GM12878 (cell line): ENCODE results near the gene COL5A3. TPM values are rescaled to one million over a fixed set of nuclear protein-coding genes. Genes with fewer than 3 reads are reported as not detected.

Experiments
- CHD4 ChIP-seq: fragments of 200-600 bp; sonication (generic); IDR thresholded peaks from 2 replicates; pipeline ENCODE4 v1.6.1; 2016; ENCODE audit warnings: mild to moderate bottlenecking
- CTCF ChIP-seq, 3 experiments: IDR thresholded peaks in 2 of 3; conservative IDR thresholded peaks in 1 of 3; 2 replicates each; pipeline ENCODE4 v1.5.1; 2011; ENCODE audit warnings: low read depth in 3 of 3, low read length in 3 of 3, mild to moderate bottlenecking in 3 of 3, control low read depth in 2 of 3, moderate library complexity in 2 of 3, inconsistent platforms in 1 of 3, mixed read lengths in 1 of 3; ENCODE audit not compliant: control insufficient read depth in 2 of 3, insufficient read depth in 1 of 3; ENCODE audit errors: extremely low read depth in 1 of 3
- CUX1 ChIP-seq: IDR thresholded peaks from 2 replicates; pipeline ENCODE4 v1.6.1; 2012; ENCODE audit warnings: improper control_type of control experiment, low read depth, low read length; ENCODE audit not compliant: insufficient replicate concordance
- EP300 ChIP-seq, 2 experiments: fragments of 150-350 bp in 1 of 2; IDR thresholded peaks; 2 replicates each; pipeline ENCODE4 v1.6.1; 2011 to 2012; ENCODE audit warnings: low read depth in 2 of 2, low read length in 2 of 2, borderline replicate concordance in 1 of 2, improper control_type of control experiment in 1 of 2, inconsistent platforms in 1 of 2; ENCODE audit not compliant: control insufficient read depth in 1 of 2
- MLLT1 ChIP-seq: fragments of 450-650 bp; IDR thresholded peaks from 2 replicates; pipeline ENCODE4 v1.6.1; 2016; ENCODE audit warnings: mild to moderate bottlenecking
- MYB ChIP-seq: fragments of 150-350 bp; IDR thresholded peaks from 2 replicates; pipeline ENCODE4 v1.6.1; 2014; ENCODE audit warnings: mild to moderate bottlenecking, low read depth, low read length, borderline replicate concordance
- NKRF ChIP-seq: fragments of 450-650 bp; conservative IDR thresholded peaks from 2 replicates; pipeline ENCODE4 v1.6.1; 2017; ENCODE audit warnings: mild to moderate bottlenecking, moderate library complexity
- ZBTB40 ChIP-seq: fragments of 450-650 bp; IDR thresholded peaks from 2 replicates; pipeline ENCODE4 v1.6.1; 2016; ENCODE audit warnings: mild to moderate bottlenecking, moderate library complexity, borderline replicate concordance
- polyA plus RNA-seq, 11 experiments: library from polyadenylated mRNA; depleted of rRNA in 4 of 11; unstranded in 6 of 11; stranded (reverse) in 5 of 11; fragments of >200 nt; fragmentation: Nextera tagmentation in 4 of 11; fragmentation: Illumina TruSeq in 1 of 11; extraction: Ambion mirVana in 4 of 11; extraction: Trizol in 1 of 11; gene quantifications; 1 replicate in 1 of 11; 2 replicates in 10 of 11; pipeline versions ENCODE4 v1.2.1 to v1.2.3, GENCODE V29; 2011 to 2016; ENCODE audit warnings: inconsistent platforms in 2 of 11, missing spikeins in 2 of 11, low read depth in 1 of 11
- total RNA-seq, 4 experiments: library from RNA; depleted of rRNA in 3 of 4; stranded (reverse); fragments of >200 nt in 3 of 4; fragmentation: Illumina TruSeq in 1 of 4; extraction: Trizol in 1 of 4; gene quantifications; 2 replicates each; pipeline versions ENCODE4 v1.2.1 to v1.2.3, GENCODE V29; 2013 to 2021

COL5A3 gene
- total and polyA plus RNA-seq, 10 of the 15 experiments (the other 5 are each of a cell fraction or from before 2014, with no cell fraction given) = under 0.01 to 8.3 (median 0.10) TPM; not detected in 2

GRCh38 chr19:9969688-9969975, 40.7 kb downstream of the COL5A3 start (continued):
- TF ChIP-seq CUX1 (no peak), MLLT1 (no peak), CHD4 (no peak), CTCF (IDR thresholded peaks at IDR 0.05 in 2 of 3, conservative IDR thresholded peaks at IDR 0.05 in 1 of 3; ENCODE audit: control insufficient read depth in 2 of 3, extremely low read depth in 1 of 3, insufficient read depth in 1 of 3, low read depth in 3 of 3, low read length in 3 of 3) (no peak), ZBTB40 (no peak), NKRF (no peak), MYB (no peak), EP300 (IDR thresholded peaks at IDR 0.05; ENCODE audit: borderline replicate concordance in 1 of 2, control insufficient read depth in 1 of 2, low read depth in 2 of 2, low read length in 2 of 2) (no peak)
